Fibroblast of the aortic adventitia (primary cell): ENCODE measurements around the gene IFNGR2. TPM values are rescaled to one million over a fixed set of nuclear protein-coding genes. Genes with fewer than 3 reads are reported as not detected.

Experiments used
- DNase-seq: peaks from one replicate; pipeline ENCODE4 v3.0.0-alpha.2; 2010; ENCODE audit warnings: low read depth
- H3K4me3 ChIP-seq: 2 replicates; pipeline ENCODE4 v1.5.1; 2011; ENCODE audit warnings: low read depth, mild to moderate bottlenecking, control low read depth, low read length, moderate library complexity
- total RNA-seq: library from RNA; depleted of rRNA; stranded (reverse); fragments of >200 nt; gene quantifications from 2 replicates; pipeline ENCODE4 v1.2.3, GENCODE V29; 2012; ENCODE audit warnings: low replicate concordance
- TF ChIP-seq, protein P1 (sequence below): IDR thresholded peaks from 2 replicates; pipeline ENCODE4 v1.5.1; 2011; ENCODE audit warnings: mild to moderate bottlenecking, low read length, control low read depth, inconsistent platforms; ENCODE audit not compliant: insufficient read depth

The IFNGR2 gene
- total RNA-seq, 1 donor: 64.2 TPM

DNA sequence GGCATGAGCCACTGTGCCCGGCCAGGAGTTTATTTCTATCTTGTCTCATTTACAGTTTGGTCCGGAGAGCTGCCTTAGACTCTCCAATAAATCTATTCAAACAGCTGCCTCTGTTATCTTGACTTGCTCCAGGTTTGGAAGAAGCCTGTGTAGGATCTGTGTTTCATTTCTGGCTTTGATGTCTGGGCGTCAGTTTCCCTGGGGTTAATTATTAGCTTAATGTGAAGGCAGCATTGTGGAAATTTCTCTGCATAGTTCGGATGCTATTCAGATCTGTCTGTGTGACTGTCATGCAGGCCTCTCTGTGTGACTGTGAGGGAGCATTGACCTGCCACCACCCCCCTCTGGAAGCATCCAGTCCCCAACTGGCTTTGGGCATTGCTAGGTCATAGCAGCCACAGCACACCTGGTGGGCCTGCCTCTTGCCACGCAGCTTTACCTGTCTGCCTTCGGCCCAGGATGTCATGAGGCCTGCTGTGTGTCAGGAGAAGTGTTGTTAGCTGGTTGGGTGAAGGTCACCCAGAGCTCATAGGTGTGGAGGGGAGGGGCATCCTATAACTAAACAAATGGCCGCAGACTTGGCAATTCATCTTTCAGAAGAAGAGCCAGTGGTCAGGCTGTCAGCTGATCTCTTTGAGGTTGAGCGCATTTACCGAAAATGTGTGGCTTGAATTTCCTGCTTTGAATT lies 9.8 kb downstream of the IFNGR2 start:
- no peak overlapping the region for H3K4me3 ChIP-seq
- TF ChIP-seq, protein P1, sequence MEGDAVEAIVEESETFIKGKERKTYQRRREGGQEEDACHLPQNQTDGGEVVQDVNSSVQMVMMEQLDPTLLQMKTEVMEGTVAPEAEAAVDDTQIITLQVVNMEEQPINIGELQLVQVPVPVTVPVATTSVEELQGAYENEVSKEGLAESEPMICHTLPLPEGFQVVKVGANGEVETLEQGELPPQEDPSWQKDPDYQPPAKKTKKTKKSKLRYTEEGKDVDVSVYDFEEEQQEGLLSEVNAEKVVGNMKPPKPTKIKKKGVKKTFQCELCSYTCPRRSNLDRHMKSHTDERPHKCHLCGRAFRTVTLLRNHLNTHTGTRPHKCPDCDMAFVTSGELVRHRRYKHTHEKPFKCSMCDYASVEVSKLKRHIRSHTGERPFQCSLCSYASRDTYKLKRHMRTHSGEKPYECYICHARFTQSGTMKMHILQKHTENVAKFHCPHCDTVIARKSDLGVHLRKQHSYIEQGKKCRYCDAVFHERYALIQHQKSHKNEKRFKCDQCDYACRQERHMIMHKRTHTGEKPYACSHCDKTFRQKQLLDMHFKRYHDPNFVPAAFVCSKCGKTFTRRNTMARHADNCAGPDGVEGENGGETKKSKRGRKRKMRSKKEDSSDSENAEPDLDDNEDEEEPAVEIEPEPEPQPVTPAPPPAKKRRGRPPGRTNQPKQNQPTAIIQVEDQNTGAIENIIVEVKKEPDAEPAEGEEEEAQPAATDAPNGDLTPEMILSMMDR: no peak
- DNase-seq: no peak

DNA sequence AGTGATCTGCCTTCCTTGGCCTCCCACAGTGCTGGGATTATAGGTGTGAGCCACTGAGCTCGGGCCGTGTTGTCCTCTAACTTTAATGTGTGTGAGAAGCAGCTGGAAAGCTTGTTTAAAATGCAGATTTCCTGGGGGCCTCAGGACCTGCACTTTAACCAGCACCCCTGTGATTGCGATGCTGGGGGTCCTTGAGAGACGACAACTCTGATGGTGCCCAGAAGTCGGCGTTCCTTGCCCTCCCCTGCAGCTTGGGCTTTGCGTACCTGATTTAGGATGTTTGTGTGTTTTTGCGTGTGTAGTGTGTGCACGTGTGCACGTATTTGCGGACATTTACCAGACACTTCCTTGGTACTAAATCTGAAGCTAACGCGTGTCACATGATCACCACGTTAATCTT lies 10.9 kb downstream of the IFNGR2 start:
- TF ChIP-seq, protein P1: no peak
- no peak for DNase-seq
- no peak overlapping the region for H3K4me3 ChIP-seq

DNA sequence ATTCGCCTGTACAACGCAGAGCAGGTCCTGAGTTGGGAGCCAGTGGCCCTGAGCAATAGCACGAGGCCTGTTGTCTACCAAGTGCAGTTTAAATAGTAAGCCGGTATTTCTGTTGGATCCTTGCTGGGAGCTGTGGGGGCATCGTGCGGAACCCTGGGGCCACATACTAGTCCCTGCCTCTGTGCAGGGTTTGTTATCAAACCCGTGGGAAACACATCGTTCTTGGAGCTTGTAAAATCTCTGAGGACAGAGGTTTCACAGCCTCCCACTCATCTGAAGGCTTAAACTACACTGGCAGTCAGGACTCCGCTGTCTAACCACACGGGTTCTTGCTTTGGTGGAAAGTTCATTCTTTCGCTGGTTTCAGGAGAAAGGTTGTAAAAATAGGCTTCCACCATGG lies 11.7 kb downstream of the IFNGR2 start:
- no peak for DNase-seq
- H3K4me3 ChIP-seq: no peak overlapping the region
- TF ChIP-seq, protein P1: no peak

DNA sequence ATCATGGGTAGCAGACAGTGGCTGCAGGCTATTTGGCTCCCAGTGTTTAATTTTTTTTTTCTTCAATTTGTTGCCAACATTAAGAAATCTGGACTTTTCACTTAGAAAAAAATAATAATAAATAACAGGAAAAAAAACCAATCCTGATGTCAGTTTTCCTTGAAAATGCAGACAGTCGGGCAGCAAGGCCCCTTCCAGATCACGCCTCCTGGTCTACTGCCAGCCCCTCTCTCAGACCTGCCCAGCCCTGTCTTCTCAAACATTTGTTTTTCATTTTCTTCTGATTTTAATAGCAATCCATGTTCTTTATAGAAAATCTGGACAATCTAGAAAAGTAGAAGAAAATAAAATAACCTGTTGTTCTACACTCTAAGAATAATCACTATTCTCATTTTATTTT lies 15.5 kb downstream of the IFNGR2 start:
- peak; percentile 85 for DNase-seq
- TF ChIP-seq, protein P1: no peak
- H3K4me3 ChIP-seq: no peak overlapping the region

DNA sequence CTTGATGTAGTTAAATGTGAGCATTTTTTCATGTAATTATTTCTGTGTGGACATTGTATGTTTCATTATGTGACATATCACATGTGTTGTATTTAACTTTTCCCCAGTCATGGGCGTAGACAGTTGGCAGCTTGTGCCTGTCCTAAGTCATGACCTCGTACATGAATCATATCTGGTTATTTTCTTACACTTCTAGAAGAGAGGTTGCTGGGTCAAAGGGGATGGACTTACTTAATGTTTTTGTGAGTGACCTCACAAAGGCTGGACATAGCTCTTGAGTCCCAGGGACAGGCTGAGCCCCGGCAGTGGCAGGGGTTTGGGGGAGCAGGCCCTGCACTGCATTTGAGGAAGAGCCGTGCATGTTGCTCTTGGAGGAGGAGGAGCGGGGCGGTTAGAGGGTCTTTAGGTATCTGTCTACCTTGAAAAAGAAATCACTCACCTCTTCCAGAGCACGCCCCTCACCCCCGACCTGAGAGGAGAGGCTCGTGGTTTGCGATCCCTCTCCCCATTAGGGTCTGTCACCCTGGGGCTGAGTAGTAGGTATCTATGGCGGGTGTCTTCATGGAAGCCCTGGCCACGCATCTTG lies 16.4 kb downstream of the IFNGR2 start:
- peak; percentile 85 for DNase-seq
- no peak overlapping the region for H3K4me3 ChIP-seq
- TF ChIP-seq, protein P1: no peak

DNA sequence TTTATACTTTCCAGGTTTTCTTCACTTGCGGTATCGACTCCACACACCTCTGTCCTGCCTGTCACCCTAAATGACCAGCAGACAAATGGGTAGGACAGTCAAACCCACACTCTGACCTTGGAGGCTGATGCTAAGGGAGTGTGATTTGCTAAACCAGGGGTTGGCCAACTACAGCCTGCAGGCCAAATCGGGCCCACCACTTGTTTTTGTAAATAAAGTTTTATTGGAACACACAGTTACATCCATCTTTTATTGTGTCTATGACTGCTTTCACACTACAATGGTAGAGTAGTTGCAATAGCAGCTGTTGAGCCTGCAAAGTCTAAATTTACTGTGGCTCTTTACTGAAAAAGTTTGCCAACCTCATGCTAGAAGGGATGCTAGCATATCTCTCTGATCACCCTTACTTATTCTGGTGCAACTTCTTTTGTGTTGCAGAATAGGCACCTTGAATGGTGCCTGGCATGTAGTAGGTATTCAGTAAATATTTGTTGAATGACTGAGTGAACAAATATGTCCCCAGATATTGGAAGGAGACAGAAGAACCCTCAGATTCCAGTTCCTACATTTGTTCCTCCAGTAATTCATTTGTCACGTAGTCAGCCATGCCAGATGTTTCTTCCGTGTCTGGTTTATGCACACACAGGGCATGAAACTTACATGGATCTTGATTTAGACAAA lies 18.6 kb downstream of the IFNGR2 start:
- no peak overlapping the region for H3K4me3 ChIP-seq
- TF ChIP-seq, protein P1: no peak
- no peak for DNase-seq
